ENCODE measurements around the gene DMBT1. TPM values are rescaled to one million over a fixed set of nuclear protein-coding genes. Genes with fewer than 3 reads are reported as not detected.

The DMBT1 gene
- total RNA-seq, 1 donor from 2014 or later, result 78.6 TPM

- no peak for ATAC-seq
- DNase-seq, result no peak
- no peak for TF ChIP-seq CTCF (IDR thresholded peaks at IDR 0.05)
- no peak overlapping the region for H3K27ac ChIP-seq
- H3K36me3 ChIP-seq, result no peaks in the 10 kb centered on the region
- H3K4me1 ChIP-seq, result no peaks in the 10 kb centered on the region
- H3K4me3 ChIP-seq, result no peak overlapping the region
- no peaks in the 10 kb centered on the region for H3K27me3 ChIP-seq
- H3K9me3 ChIP-seq, result no peaks in the 10 kb centered on the region
- intact Hi-C loops (cut with DNase I), result no loop called here
Observed at GRCh38 chr10:122516734-122517133, 43.8 kb upstream of the DMBT1 start.

- H3K36me3 ChIP-seq, result no peaks in the 10 kb centered on the region
- no peak overlapping the region for H3K4me3 ChIP-seq
- intact Hi-C loops (cut with DNase I), result no loop called here
- DNase-seq (no peak), ATAC-seq (no peak)
- no peaks in the 10 kb centered on the region for H3K9me3 ChIP-seq
- H3K4me1 ChIP-seq, result no peaks in the 10 kb centered on the region
- no peak for TF ChIP-seq CTCF (IDR thresholded peaks at IDR 0.05)
- no peaks in the 10 kb centered on the region for H3K27me3 ChIP-seq
- no peak overlapping the region for H3K27ac ChIP-seq
Observed at GRCh38 chr10:122519144-122519543, 41.4 kb upstream of the DMBT1 start.

GRCh38 chr10:122519873-122520272 is 40.7 kb upstream of the DMBT1 start:
- no peak for ATAC-seq

GRCh38 chr10:122521011-122521410 is 39.5 kb upstream of the DMBT1 start:
- peaks cover 2% of the 10 kb centered on the region for H3K4me1 ChIP-seq
- H3K9me3 ChIP-seq, result no peaks in the 10 kb centered on the region
- no peak for TF ChIP-seq CTCF (IDR thresholded peaks at IDR 0.05)
- intact Hi-C loops (cut with DNase I), result no loop called here
- no peaks in the 10 kb centered on the region for H3K27me3 ChIP-seq
- H3K27ac ChIP-seq, result no peak overlapping the region
- no peak for DNase-seq
- no peak overlapping the region for H3K4me3 ChIP-seq
- H3K36me3 ChIP-seq, result no peaks in the 10 kb centered on the region
- ATAC-seq, result no peak

More at GRCh38 chr10:122519873-122520272, 40.7 kb upstream of the DMBT1 start:
- DNase-seq, result no peak
- Histone ChIP-seq H3K4me1 (no peaks in the 10 kb centered on the region), H3K4me3 (no peak overlapping the region), H3K9me3 (no peaks in the 10 kb centered on the region), H3K36me3 (no peaks in the 10 kb centered on the region), H3K27me3 (no peaks in the 10 kb centered on the region), H3K27ac (no peak overlapping the region)
- no peak for TF ChIP-seq CTCF (IDR thresholded peaks at IDR 0.05)
- intact Hi-C loops (cut with DNase I), result no loop called here

- ATAC-seq (no peak), DNase-seq (no peak)
- Histone ChIP-seq H3K4me3 (no peak overlapping the region), H3K9me3 (no peaks in the 10 kb centered on the region), H3K27ac (no peak overlapping the region), H3K27me3 (no peaks in the 10 kb centered on the region), H3K4me1 (peaks cover 6% of the 10 kb centered on the region), H3K36me3 (no peaks in the 10 kb centered on the region)
- intact Hi-C loops (cut with DNase I), result loop anchor here (5.0 kb wide), 1 partner anchor 42 kb away; no protein-coding TSS in a partner anchor
- no peak for TF ChIP-seq CTCF (IDR thresholded peaks at IDR 0.05)
Observed at GRCh38 chr10:122524811-122525210, 35.7 kb upstream of the DMBT1 start.

GRCh38 chr10:122525788-122526187 is 34.8 kb upstream of the DMBT1 start:
- no peak overlapping the region for H3K4me3 ChIP-seq
- H3K27ac ChIP-seq, result no peak overlapping the region
- peaks cover 6% of the 10 kb centered on the region for H3K4me1 ChIP-seq
- intact Hi-C loops (cut with DNase I), result loop anchor here (5.0 kb wide), 1 partner anchor 42 kb away; no protein-coding TSS in a partner anchor
- H3K36me3 ChIP-seq, result no peaks in the 10 kb centered on the region
- no peak for DNase-seq
- TF ChIP-seq CTCF (IDR thresholded peaks at IDR 0.05), result peak; percentile 52
- H3K9me3 ChIP-seq, result no peaks in the 10 kb centered on the region
- H3K27me3 ChIP-seq, result no peaks in the 10 kb centered on the region
- ATAC-seq, result peak; percentile 78

Measured in upper lobe of right lung (tissue), 1 donor.